H1 (cell line): Measurements from ENCODE around the gene OR2B2. TPM values are rescaled to one million over a fixed set of nuclear protein-coding genes. Genes with fewer than 3 reads are reported as not detected.

Experiments
- BCL11A ChIP-seq, 2 experiments: IDR thresholded peaks; one replicate each; pipeline ENCODE4 v1.6.1; 2011; ENCODE audit warnings: low read depth in 2 of 2, low read length in 2 of 2, mild to moderate bottlenecking in 2 of 2
- JUN ChIP-seq: IDR thresholded peaks from 2 replicates; pipeline ENCODE4 v1.6.1; 2011; ENCODE audit warnings: low read depth, mild to moderate bottlenecking, improper control_type of control experiment, low read length
- POLR2AphosphoS5 ChIP-seq: IDR thresholded peaks from 2 replicates; pipeline ENCODE4 v1.6.1; 2011; ENCODE audit warnings: low read depth, low read length
- TCF12 ChIP-seq: IDR thresholded peaks from 2 replicates; pipeline ENCODE4 v1.6.1; 2011; ENCODE audit warnings: low read depth, mild to moderate bottlenecking, low read length
- polyA plus RNA-seq, 7 experiments: library from polyadenylated mRNA; depleted of rRNA in 3 of 7; stranded (reverse) in 5 of 7; unstranded in 2 of 7; fragments of >200 nt in 5 of 7; fragments of 200-250 nt in 2 of 7; gene quantifications; 1 replicate in 5 of 7; 2 replicates in 1 of 7; 4 replicates in 1 of 7; pipeline versions ENCODE4 v1.2.1 to v1.2.3, GENCODE V29; 2011 to 2013; ENCODE audit warnings: missing spikeins in 2 of 7, mixed read lengths in 2 of 7
- total RNA-seq: library from RNA; stranded (reverse); fragmentation: NEBNext Ultra II Directional; extraction: Animal tissue kit (Norgen Biotek cat#: 25700); gene quantifications from 2 replicates; pipeline ENCODE4 v1.2.1, GENCODE V29; 2021

Gene OR2B2
- total and polyA plus RNA-seq, 2 of the 8 experiments (the other 6 are each of a cell fraction or from before 2014, with no cell fraction given) = not detected

GRCh38 chr6:27889628-27890444, 22.4 kb downstream of the OR2B2 start (continued):
- TF ChIP-seq TCF12 (no peak), BCL11A (IDR thresholded peaks at IDR 0.05; ENCODE audit: low read depth in 2 of 2, low read length in 2 of 2) (no peak), JUN (no peak), POLR2AphosphoS5 (peak; percentile 86)
